ENCODE results near the gene TMEM98. TPM values are rescaled to one million over a fixed set of nuclear protein-coding genes. Genes with fewer than 3 reads are reported as not detected.

Gene TMEM98
- total and polyA plus RNA-seq, 9 of the 15 experiments (the other 6 are each of a cell fraction or from before 2014, with no cell fraction given) = 33.5 to 164 (median 84.7) TPM

GRCh38 chr17:32894245-32894644 is 33.7 kb upstream of the TMEM98 start (continued):
- TF ChIP-seq THRB (CRISPR knock-in tag; conservative IDR thresholded peaks at IDR 0.05) = no peak
- no peak for TF ChIP-seq ZBTB5 (IDR thresholded peaks at IDR 0.05)
- TF ChIP-seq CBX5 (IDR thresholded peaks at IDR 0.05; ENCODE audit: borderline replicate concordance, low read depth) = no peak
- no peak for TF ChIP-seq NFE2L1 (tag; IDR thresholded peaks at IDR 0.05; ENCODE audit: borderline replicate concordance, low read depth)
- no peak for TF ChIP-seq NFXL1 (CRISPR knock-in tag; IDR thresholded peaks at IDR 0.05)
- peak; percentile 48; the same call in 1 of the 2 replicates for TF ChIP-seq HLTF (IDR thresholded peaks at IDR 0.05)
- TF ChIP-seq ZSCAN32 (CRISPR knock-in tag; IDR thresholded peaks at IDR 0.05) = no peak
- TF ChIP-seq ETV6 (IDR thresholded peaks at IDR 0.05; ENCODE audit: borderline replicate concordance in 1 of 2, low read depth in 2 of 2, low read length in 1 of 2) = peak; percentile 44 to 75; a peak in 1 of 4 replicates
- no peak for TF ChIP-seq ETV6 (CRISPR knock-in tag; IDR thresholded peaks at IDR 0.05; ENCODE audit: borderline replicate concordance)
- no peak for TF ChIP-seq ZNF740 (CRISPR knock-in tag; IDR thresholded peaks at IDR 0.05)
- no peak for TF ChIP-seq ZNF740 (tag; IDR thresholded peaks at IDR 0.05)
- TF ChIP-seq NFYB (IDR thresholded peaks at IDR 0.05; ENCODE audit: extremely low read depth, insufficient read length) = no peak
- TF ChIP-seq PBX2 (CRISPR knock-in tag; IDR thresholded peaks at IDR 0.05; ENCODE audit: low read depth) = no peak
- TF ChIP-seq PBX2 (tag; conservative IDR thresholded peaks at IDR 0.05; ENCODE audit: low read depth) = no peak
- TF ChIP-seq POLR2H (tag; IDR thresholded peaks at IDR 0.05; ENCODE audit: low read depth) = no peak; the same call in 1 of the 2 replicates
- no peak for TF ChIP-seq MCM7 (IDR thresholded peaks at IDR 0.05)
- no peak for TF ChIP-seq NFIX (CRISPR knock-in tag; IDR thresholded peaks at IDR 0.05; ENCODE audit: low read depth)
- no peak for TF ChIP-seq NCOA4 (IDR thresholded peaks at IDR 0.05; ENCODE audit: partially characterized antibody)
- TF ChIP-seq ZNF76 (CRISPR knock-in tag; IDR thresholded peaks at IDR 0.05; ENCODE audit: borderline replicate concordance) = no peak
- peak; percentile 73 for TF ChIP-seq SMAD1 (IDR thresholded peaks at IDR 0.05; ENCODE audit: low read depth, low read length, partially characterized antibody)
- no peak for TF ChIP-seq TCF15 (CRISPR knock-in tag; IDR thresholded peaks at IDR 0.05)

Measured in K562 (cell line).